Left lung (tissue), 10 donors: Measurements from ENCODE around the gene RAPGEF2. TPM values are rescaled to one million over a fixed set of nuclear protein-coding genes. Genes with fewer than 3 reads are reported as not detected.

ENCODE experiments used
- ATAC-seq: fragments of 200-7000 bp; cut with Tn5 transposase; one replicate; pipeline ENCODE4 v1.9.1; 2020; ENCODE audit warnings: moderate library complexity
- DNase-seq, 4 donors: peaks; one replicate each; pipeline ENCODE4 v3.0.0-alpha.2; 2013 to 2020
- H3K27ac ChIP-seq, 2 donors: fragments of 200-600 bp; sonication (generic) in 1 of 2; one replicate each; pipeline versions ENCODE4 v1.5.0 to v1.8.0; 2020 to 2021
- H3K27me3 ChIP-seq, 2 donors: fragments of 200-600 bp; sonication (generic) in 1 of 2; one replicate each; pipeline versions ENCODE4 v1.5.0 to v1.8.0; 2020 to 2021
- H3K36me3 ChIP-seq, 2 donors: fragments of 200-600 bp; sonication (generic) in 1 of 2; one replicate each; pipeline versions ENCODE4 v1.5.0 to v1.8.0; 2020 to 2021
- H3K4me1 ChIP-seq, 2 donors: fragments of 200-600 bp; one replicate each; pipeline ENCODE4 v1.8.0; 2021
- H3K4me3 ChIP-seq, 2 donors: fragments of 200-600 bp; sonication (generic) in 1 of 2; one replicate each; pipeline versions ENCODE4 v1.5.0 to v1.8.0; 2020 to 2021; ENCODE audit warnings: mild to moderate bottlenecking in 1 of 2
- H3K9me3 ChIP-seq, 2 donors: fragments of 200-600 bp; sonication (generic) in 1 of 2; one replicate each; pipeline versions ENCODE4 v1.5.0 to v1.8.0; 2020 to 2021
- intact Hi-C, 2 donors: fragments of 100-400 bp; cut with DNase I; formaldehyde crosslinking; loops; one replicate each; pipeline versions ENCODE4 v1.11.2 to v1.14.2; 2022
- polyA plus RNA-seq, 6 donors: library from polyadenylated mRNA; unstranded; fragments of 120-200 nt; gene quantifications; one replicate each; pipeline ENCODE4 v1.2.1, GENCODE V29; 2013; ENCODE audit not compliant: insufficient read length in 6 of 6
- total RNA-seq, 2 donors: library from RNA; stranded (reverse); fragmentation: NEBNext Ultra II Directional; extraction: Animal tissue kit (Norgen Biotek cat#: 25700); gene quantifications; one replicate each; pipeline ENCODE4 v1.2.1, GENCODE V29; 2021
- TF ChIP-seq, protein P1 (sequence below), 2 donors: fragments of 200-600 bp; sonication (generic) in 1 of 2; IDR thresholded peaks; one replicate each; pipeline versions ENCODE4 v1.5.0 to v1.8.0; 2021; ENCODE audit warnings: antibody characterized with exemption in 2 of 2
- donor health status: DM: no; HTN: yes; CAD: no.
- donor health status: DM: no; HTN: no; CAD: no.

The RAPGEF2 gene
- total and polyA plus RNA-seq, 8 donors: 39.9 to 52.0 (median 45.4) TPM

DNA sequence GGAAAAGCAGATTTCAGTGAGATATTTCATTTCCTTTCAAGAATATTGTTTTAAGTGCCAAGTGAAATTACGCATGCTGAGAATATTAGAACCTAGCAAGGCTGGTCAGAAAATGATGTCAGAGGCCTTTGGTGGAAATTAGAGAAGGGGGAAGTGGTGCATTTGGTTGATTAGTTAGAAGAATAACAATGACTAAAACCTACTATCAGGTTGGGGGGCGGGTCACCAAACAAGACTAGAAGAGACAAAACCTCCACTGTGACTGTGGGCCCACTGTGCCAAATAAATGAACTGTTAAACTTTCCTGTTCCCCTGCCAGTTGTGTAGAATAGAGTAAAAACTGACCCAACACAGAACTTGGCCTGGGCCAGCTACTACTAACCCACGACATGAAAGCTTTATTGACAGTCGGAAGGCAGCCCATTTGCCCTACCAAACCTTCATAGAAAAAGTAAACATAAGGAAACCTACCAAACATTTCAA is 2.9 kb downstream of the RAPGEF2 start:
- Histone ChIP-seq H3K9me3 (no peaks in the 10 kb centered on the region), H3K27ac (peak overlapping the region; percentile 8 to 43), H3K27me3 (peaks cover 0 to 5% of the 10 kb centered on the region in 2 donors), H3K4me3 (peak overlapping the region; percentile 66 to 81), H3K4me1 (peaks cover 11 to 54% of the 10 kb centered on the region in 2 donors), H3K36me3 (no peaks in the 10 kb centered on the region)
- peak in 1 of 4 donors; percentile 7 for DNase-seq
- intact Hi-C loops: no loop called here
- TF ChIP-seq, protein P1, sequence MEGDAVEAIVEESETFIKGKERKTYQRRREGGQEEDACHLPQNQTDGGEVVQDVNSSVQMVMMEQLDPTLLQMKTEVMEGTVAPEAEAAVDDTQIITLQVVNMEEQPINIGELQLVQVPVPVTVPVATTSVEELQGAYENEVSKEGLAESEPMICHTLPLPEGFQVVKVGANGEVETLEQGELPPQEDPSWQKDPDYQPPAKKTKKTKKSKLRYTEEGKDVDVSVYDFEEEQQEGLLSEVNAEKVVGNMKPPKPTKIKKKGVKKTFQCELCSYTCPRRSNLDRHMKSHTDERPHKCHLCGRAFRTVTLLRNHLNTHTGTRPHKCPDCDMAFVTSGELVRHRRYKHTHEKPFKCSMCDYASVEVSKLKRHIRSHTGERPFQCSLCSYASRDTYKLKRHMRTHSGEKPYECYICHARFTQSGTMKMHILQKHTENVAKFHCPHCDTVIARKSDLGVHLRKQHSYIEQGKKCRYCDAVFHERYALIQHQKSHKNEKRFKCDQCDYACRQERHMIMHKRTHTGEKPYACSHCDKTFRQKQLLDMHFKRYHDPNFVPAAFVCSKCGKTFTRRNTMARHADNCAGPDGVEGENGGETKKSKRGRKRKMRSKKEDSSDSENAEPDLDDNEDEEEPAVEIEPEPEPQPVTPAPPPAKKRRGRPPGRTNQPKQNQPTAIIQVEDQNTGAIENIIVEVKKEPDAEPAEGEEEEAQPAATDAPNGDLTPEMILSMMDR (IDR thresholded peaks at IDR 0.05): no peak
- ATAC-seq: no peak

DNA sequence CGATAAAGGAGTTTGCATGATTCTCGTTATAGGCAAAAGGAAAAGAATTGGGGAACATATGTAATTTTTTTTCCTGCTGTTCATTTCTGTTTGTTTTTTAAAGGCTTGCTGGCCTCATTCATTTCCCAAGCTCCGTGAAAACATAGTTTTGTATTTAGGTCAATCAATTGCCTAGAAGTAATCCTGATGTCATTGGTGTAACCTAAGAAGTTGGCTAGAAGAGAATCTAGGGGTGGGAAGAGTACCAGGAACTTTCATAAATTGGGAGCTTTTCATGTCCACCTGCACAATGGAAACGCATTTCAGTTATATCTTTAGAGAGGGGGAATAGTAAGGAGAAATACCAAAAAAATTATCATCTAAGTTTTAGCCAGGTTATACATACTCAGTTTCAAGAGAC is 3.8 kb downstream of the RAPGEF2 start:
- Histone ChIP-seq H3K9me3 (no peaks in the 10 kb centered on the region), H3K4me3 (no peak overlapping the region), H3K27me3 (peaks cover 0 to 5% of the 10 kb centered on the region in 2 donors), H3K36me3 (no peaks in the 10 kb centered on the region), H3K27ac (no peak overlapping the region), H3K4me1 (peaks cover 11 to 54% of the 10 kb centered on the region in 2 donors)
- no peak for DNase-seq
- no peak for ATAC-seq
- intact Hi-C loops: no loop called here
- TF ChIP-seq, protein P1 (IDR thresholded peaks at IDR 0.05): no peak

DNA sequence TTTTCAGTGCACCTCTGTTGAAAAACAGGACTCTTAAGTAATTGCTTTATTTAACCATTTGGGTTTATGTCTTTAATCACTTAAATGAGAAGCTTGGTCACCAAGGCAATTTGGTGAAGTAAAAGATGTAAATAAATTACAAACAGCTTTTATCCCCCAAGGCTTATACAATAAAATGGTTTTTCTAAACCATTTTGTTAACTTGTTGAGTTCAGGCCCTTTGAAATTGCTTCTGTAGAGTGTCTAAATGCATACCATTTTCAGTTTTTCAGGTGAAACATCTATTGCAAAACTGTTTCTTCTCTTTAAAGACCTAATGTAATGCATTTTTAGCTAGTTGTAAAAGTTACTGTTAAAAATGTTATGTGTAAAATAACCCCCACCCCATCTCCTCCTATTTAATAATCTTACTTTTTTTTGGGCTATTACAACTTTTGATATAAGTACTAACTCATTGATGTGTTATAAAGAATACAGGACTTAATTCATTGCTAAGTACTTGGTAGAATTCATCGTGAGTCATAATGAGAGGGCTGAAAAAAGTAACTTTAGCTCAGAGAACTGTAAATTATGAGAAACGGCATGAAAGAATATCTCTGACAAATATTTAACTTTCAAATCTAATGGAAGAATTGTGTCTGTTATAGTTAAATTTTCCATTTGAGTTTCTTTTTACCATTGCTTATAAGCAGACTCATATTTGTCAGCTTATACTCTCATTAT is 4.5 kb downstream of the RAPGEF2 start:
- H3K36me3 ChIP-seq: no peaks in the 10 kb centered on the region
- no peaks in the 10 kb centered on the region for H3K9me3 ChIP-seq
- H3K27me3 ChIP-seq: peaks cover 0 to 2% of the 10 kb centered on the region in 2 donors
- TF ChIP-seq, protein P1 (IDR thresholded peaks at IDR 0.05): no peak
- H3K27ac ChIP-seq: no peak overlapping the region
- H3K4me1 ChIP-seq: peaks cover 7 to 49% of the 10 kb centered on the region in 2 donors
- ATAC-seq (no peak), DNase-seq (no peak)
- H3K4me3 ChIP-seq: no peak overlapping the region
- intact Hi-C loops: no loop called here

- Histone ChIP-seq H3K4me3 (no peak overlapping the region), H3K27ac (no peak overlapping the region), H3K27me3 (no peaks in the 10 kb centered on the region), H3K36me3 (no peaks in the 10 kb centered on the region), H3K4me1 (peaks cover 6 to 49% of the 10 kb centered on the region in 2 donors), H3K9me3 (no peaks in the 10 kb centered on the region)
- TF ChIP-seq, protein P1 (IDR thresholded peaks at IDR 0.05): no peak
- DNase-seq: no peak
- intact Hi-C loops: no loop called here
- no peak for ATAC-seq
Measured at GRCh38 chr4:159108124-159108523, 5.2 kb downstream of the RAPGEF2 start.

DNA sequence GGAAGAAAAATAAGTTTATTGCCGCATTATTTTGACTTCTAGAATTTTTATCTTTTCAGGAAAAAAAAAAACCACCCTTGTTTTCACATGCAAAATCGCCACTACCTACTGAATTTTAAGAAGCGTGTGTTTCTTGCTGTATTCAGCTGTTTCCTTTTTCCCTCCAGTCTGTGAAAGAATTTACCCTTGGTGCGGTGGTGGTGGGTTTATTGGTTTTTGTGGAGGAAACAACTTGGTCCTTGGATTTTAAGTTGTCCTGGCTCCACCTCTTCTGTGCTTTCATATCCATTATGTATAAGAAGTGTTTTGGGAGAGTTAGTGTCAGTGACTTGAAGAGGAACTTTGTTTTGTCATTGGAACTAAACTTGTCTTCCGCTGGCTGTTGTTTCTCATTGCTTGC is 8.1 kb downstream of the RAPGEF2 start:
- intact Hi-C loops: no loop called here
- H3K27ac ChIP-seq: no peak overlapping the region
- DNase-seq: no peak
- H3K4me3 ChIP-seq: no peak overlapping the region
- ATAC-seq: no peak
- peaks cover 6 to 35% of the 10 kb centered on the region in 2 donors for H3K4me1 ChIP-seq
- H3K9me3 ChIP-seq: no peaks in the 10 kb centered on the region
- H3K27me3 ChIP-seq: no peaks in the 10 kb centered on the region
- TF ChIP-seq, protein P1 (IDR thresholded peaks at IDR 0.05): no peak
- no peaks in the 10 kb centered on the region for H3K36me3 ChIP-seq
